ENCODE results near the gene FHOD3.

FHOD3 gene

GRCh38 chr18:36348331-36348730 is 50.8 kb downstream of the FHOD3 start:
- Histone ChIP-seq H3K4ac (ENCODE audit: low read depth, low read length) (no peak overlapping the region), H4K5ac (ENCODE audit: low read length) (no peak overlapping the region), H4K8ac (ENCODE audit: low read depth, low read length) (no peak overlapping the region), H3K27me3 (ENCODE audit: insufficient read depth, low read length, poor library complexity) (no peaks in the 10 kb centered on the region), H2BK5ac (ENCODE audit: low read length) (no peak overlapping the region), H3K4me3 (ENCODE audit: low read length) (no peak overlapping the region), H3K79me2 (ENCODE audit: control insufficient read depth, insufficient read depth, low read length) (no peaks in the 10 kb centered on the region), H3K23ac (ENCODE audit: low read length) (no peak overlapping the region), H2AK5ac (ENCODE audit: low read length) (no peak overlapping the region), H2BK15ac (replicated peaks; ENCODE audit: low read depth) (no peak overlapping the region), H2BK120ac (ENCODE audit: low read depth, low read length) (no peak overlapping the region), H3K4me2 (ENCODE audit: low read length) (no peak overlapping the region), H3K4me1 (ENCODE audit: control insufficient read depth, low read depth, low read length) (peaks cover 10% of the 10 kb centered on the region), H3K18ac (ENCODE audit: low read length) (no peak overlapping the region), H3K56ac (ENCODE audit: low read length) (no peak overlapping the region), H3K27ac (ENCODE audit: low read depth, low read length) (no peak overlapping the region), H3K79me1 (ENCODE audit: low read length) (no peaks in the 10 kb centered on the region), H3K9ac (ENCODE audit: low read length) (no peak overlapping the region), H3K36me3 (ENCODE audit: control insufficient read depth, insufficient read depth, low read length) (no peaks in the 10 kb centered on the region)
- DNase-seq = no peak
- WGBS (ENCODE audit: extremely low coverage, insufficient coverage, low lambda C conversion rate) = no CpG with 5 or more reads among the region's 3 CpGs

GRCh38 chr18:36348971-36349417 is 51.5 kb downstream of the FHOD3 start:
- no peak overlapping the region for H3K9ac ChIP-seq (ENCODE audit: low read length)
- H3K27me3 ChIP-seq (ENCODE audit: insufficient read depth, low read length, poor library complexity) = no peaks in the 10 kb centered on the region
- no peak overlapping the region for H3K27ac ChIP-seq (ENCODE audit: low read depth, low read length)
- no peak overlapping the region for H4K8ac ChIP-seq (ENCODE audit: low read depth, low read length)
- DNase-seq = no peak
- H2BK120ac ChIP-seq (ENCODE audit: low read depth, low read length) = no peak overlapping the region
- no peak overlapping the region for H2BK15ac ChIP-seq (replicated peaks; ENCODE audit: low read depth)
- no peak overlapping the region for H4K5ac ChIP-seq (ENCODE audit: low read length)
- no peak overlapping the region for H3K4ac ChIP-seq (ENCODE audit: low read depth, low read length)
- no peak overlapping the region for H3K23ac ChIP-seq (ENCODE audit: low read length)
- no peaks in the 10 kb centered on the region for H3K79me2 ChIP-seq (ENCODE audit: control insufficient read depth, insufficient read depth, low read length)
- no peak overlapping the region for H2AK5ac ChIP-seq (ENCODE audit: low read length)
- H3K79me1 ChIP-seq (ENCODE audit: low read length) = no peaks in the 10 kb centered on the region
- H2BK5ac ChIP-seq (ENCODE audit: low read length) = no peak overlapping the region
- no peak overlapping the region for H3K4me2 ChIP-seq (ENCODE audit: low read length)
- no peak overlapping the region for H3K18ac ChIP-seq (ENCODE audit: low read length)
- H3K36me3 ChIP-seq (ENCODE audit: control insufficient read depth, insufficient read depth, low read length) = no peaks in the 10 kb centered on the region
- no peak overlapping the region for H3K56ac ChIP-seq (ENCODE audit: low read length)
- no peak overlapping the region for H3K4me3 ChIP-seq (ENCODE audit: low read length)
- WGBS (ENCODE audit: extremely low coverage, insufficient coverage, low lambda C conversion rate) = no CpG with 5 or more reads among the region's 6 CpGs
- H3K4me1 ChIP-seq (ENCODE audit: control insufficient read depth, low read depth, low read length) = peaks cover 10% of the 10 kb centered on the region

- no CpG with 5 or more reads among the region's 6 CpGs for WGBS (ENCODE audit: extremely low coverage, insufficient coverage, low lambda C conversion rate)
- no peaks in the 10 kb centered on the region for H3K79me1 ChIP-seq (ENCODE audit: low read length)
- no peak overlapping the region for H2AK5ac ChIP-seq (ENCODE audit: low read length)
- no peak for DNase-seq
- H3K4ac ChIP-seq (ENCODE audit: low read depth, low read length) = no peak overlapping the region
- no peak overlapping the region for H2BK120ac ChIP-seq (ENCODE audit: low read depth, low read length)
- peaks cover 10% of the 10 kb centered on the region for H3K4me1 ChIP-seq (ENCODE audit: control insufficient read depth, low read depth, low read length)
- no peaks in the 10 kb centered on the region for H3K27me3 ChIP-seq (ENCODE audit: insufficient read depth, low read length, poor library complexity)
- no peak overlapping the region for H4K5ac ChIP-seq (ENCODE audit: low read length)
- no peaks in the 10 kb centered on the region for H3K36me3 ChIP-seq (ENCODE audit: control insufficient read depth, insufficient read depth, low read length)
- H4K8ac ChIP-seq (ENCODE audit: low read depth, low read length) = no peak overlapping the region
- H2BK5ac ChIP-seq (ENCODE audit: low read length) = no peak overlapping the region
- no peak overlapping the region for H3K4me3 ChIP-seq (ENCODE audit: low read length)
- no peak overlapping the region for H3K18ac ChIP-seq (ENCODE audit: low read length)
- no peak overlapping the region for H3K56ac ChIP-seq (ENCODE audit: low read length)
- H3K4me2 ChIP-seq (ENCODE audit: low read length) = no peak overlapping the region
- H3K79me2 ChIP-seq (ENCODE audit: control insufficient read depth, insufficient read depth, low read length) = no peaks in the 10 kb centered on the region
- no peak overlapping the region for H2BK15ac ChIP-seq (replicated peaks; ENCODE audit: low read depth)
- no peak overlapping the region for H3K23ac ChIP-seq (ENCODE audit: low read length)
- no peak overlapping the region for H3K27ac ChIP-seq (ENCODE audit: low read depth, low read length)
- H3K9ac ChIP-seq (ENCODE audit: low read length) = no peak overlapping the region
Measured at GRCh38 chr18:36349552-36349951, 52.0 kb downstream of the FHOD3 start.

GRCh38 chr18:36350251-36350651 is 52.7 kb downstream of the FHOD3 start:
- H3K27me3 ChIP-seq (ENCODE audit: insufficient read depth, low read length, poor library complexity) = no peaks in the 10 kb centered on the region
- H3K56ac ChIP-seq (ENCODE audit: low read length) = no peak overlapping the region
- no peak overlapping the region for H3K4me3 ChIP-seq (ENCODE audit: low read length)
- no peak overlapping the region for H2AK5ac ChIP-seq (ENCODE audit: low read length)
- H4K5ac ChIP-seq (ENCODE audit: low read length) = no peak overlapping the region
- no peak overlapping the region for H3K9ac ChIP-seq (ENCODE audit: low read length)
- H3K18ac ChIP-seq (ENCODE audit: low read length) = no peak overlapping the region
- no peak overlapping the region for H2BK5ac ChIP-seq (ENCODE audit: low read length)
- DNase-seq = peak; percentile 76
- H4K8ac ChIP-seq (ENCODE audit: low read depth, low read length) = no peak overlapping the region
- H3K4ac ChIP-seq (ENCODE audit: low read depth, low read length) = no peak overlapping the region
- no peaks in the 10 kb centered on the region for H3K79me1 ChIP-seq (ENCODE audit: low read length)
- no peak overlapping the region for H2BK120ac ChIP-seq (ENCODE audit: low read depth, low read length)
- no CpG with 5 or more reads among the region's 3 CpGs for WGBS (ENCODE audit: extremely low coverage, insufficient coverage, low lambda C conversion rate)
- H3K79me2 ChIP-seq (ENCODE audit: control insufficient read depth, insufficient read depth, low read length) = no peaks in the 10 kb centered on the region
- peaks cover 10% of the 10 kb centered on the region for H3K4me1 ChIP-seq (ENCODE audit: control insufficient read depth, low read depth, low read length)
- H3K36me3 ChIP-seq (ENCODE audit: control insufficient read depth, insufficient read depth, low read length) = no peaks in the 10 kb centered on the region
- no peak overlapping the region for H2BK15ac ChIP-seq (replicated peaks; ENCODE audit: low read depth)
- no peak overlapping the region for H3K23ac ChIP-seq (ENCODE audit: low read length)
- H3K27ac ChIP-seq (ENCODE audit: low read depth, low read length) = no peak overlapping the region
- H3K4me2 ChIP-seq (ENCODE audit: low read length) = no peak overlapping the region

GRCh38 chr18:36350839-36351469 is 53.4 kb downstream of the FHOD3 start:
- Histone ChIP-seq H3K36me3 (ENCODE audit: control insufficient read depth, insufficient read depth, low read length) (no peaks in the 10 kb centered on the region), H4K5ac (ENCODE audit: low read length) (no peak overlapping the region), H3K27me3 (ENCODE audit: insufficient read depth, low read length, poor library complexity) (no peaks in the 10 kb centered on the region), H3K18ac (ENCODE audit: low read length) (no peak overlapping the region), H3K79me1 (ENCODE audit: low read length) (no peaks in the 10 kb centered on the region), H3K4ac (ENCODE audit: low read depth, low read length) (no peak overlapping the region), H3K27ac (ENCODE audit: low read depth, low read length) (no peak overlapping the region), H3K56ac (ENCODE audit: low read length) (no peak overlapping the region), H3K4me3 (ENCODE audit: low read length) (no peak overlapping the region), H3K23ac (ENCODE audit: low read length) (no peak overlapping the region), H3K4me2 (ENCODE audit: low read length) (no peak overlapping the region), H2BK5ac (ENCODE audit: low read length) (no peak overlapping the region), H4K8ac (ENCODE audit: low read depth, low read length) (no peak overlapping the region), H3K4me1 (ENCODE audit: control insufficient read depth, low read depth, low read length) (peaks cover 10% of the 10 kb centered on the region), H3K9ac (ENCODE audit: low read length) (no peak overlapping the region), H3K79me2 (ENCODE audit: control insufficient read depth, insufficient read depth, low read length) (no peaks in the 10 kb centered on the region), H2BK15ac (replicated peaks; ENCODE audit: low read depth) (no peak overlapping the region), H2BK120ac (ENCODE audit: low read depth, low read length) (no peak overlapping the region), H2AK5ac (ENCODE audit: low read length) (no peak overlapping the region)
- WGBS (ENCODE audit: extremely low coverage, insufficient coverage, low lambda C conversion rate) = no CpG with 5 or more reads among the region's 9 CpGs
- DNase-seq = peak; percentile 30

- WGBS (ENCODE audit: extremely low coverage, insufficient coverage, low lambda C conversion rate) = no CpG with 5 or more reads among the region's 3 CpGs
- Histone ChIP-seq H2AK5ac (ENCODE audit: low read length) (no peak overlapping the region), H3K18ac (ENCODE audit: low read length) (no peak overlapping the region), H2BK15ac (replicated peaks; ENCODE audit: low read depth) (no peak overlapping the region), H3K4me3 (ENCODE audit: low read length) (no peak overlapping the region), H3K27ac (ENCODE audit: low read depth, low read length) (no peak overlapping the region), H4K8ac (ENCODE audit: low read depth, low read length) (no peak overlapping the region), H2BK120ac (ENCODE audit: low read depth, low read length) (no peak overlapping the region), H3K27me3 (ENCODE audit: insufficient read depth, low read length, poor library complexity) (no peaks in the 10 kb centered on the region), H3K36me3 (ENCODE audit: control insufficient read depth, insufficient read depth, low read length) (no peaks in the 10 kb centered on the region), H3K23ac (ENCODE audit: low read length) (no peak overlapping the region), H4K5ac (ENCODE audit: low read length) (no peak overlapping the region), H3K4ac (ENCODE audit: low read depth, low read length) (no peak overlapping the region), H3K4me2 (ENCODE audit: low read length) (no peak overlapping the region), H2BK5ac (ENCODE audit: low read length) (no peak overlapping the region), H3K56ac (ENCODE audit: low read length) (no peak overlapping the region), H3K9ac (ENCODE audit: low read length) (no peak overlapping the region), H3K79me2 (ENCODE audit: control insufficient read depth, insufficient read depth, low read length) (no peaks in the 10 kb centered on the region), H3K79me1 (ENCODE audit: low read length) (no peaks in the 10 kb centered on the region), H3K4me1 (ENCODE audit: control insufficient read depth, low read depth, low read length) (peaks cover 10% of the 10 kb centered on the region)
- DNase-seq = no peak
Measured at GRCh38 chr18:36352384-36352783, 54.9 kb downstream of the FHOD3 start.
